NCI-H1930 (cell line): ENCODE data around the gene ANO2.
"Not testable (repeated sequence)": the region's sequence is repeated elsewhere in the genome, so short reads cannot be mapped to it uniquely, and the experiment has no call there.

ENCODE experiments used
- DNase-seq, 2 experiments: peaks; one replicate each; lab custom pipeline; 2025; lab: John Stamatoyannopoulos, UW

The ANO2 gene

DNA sequence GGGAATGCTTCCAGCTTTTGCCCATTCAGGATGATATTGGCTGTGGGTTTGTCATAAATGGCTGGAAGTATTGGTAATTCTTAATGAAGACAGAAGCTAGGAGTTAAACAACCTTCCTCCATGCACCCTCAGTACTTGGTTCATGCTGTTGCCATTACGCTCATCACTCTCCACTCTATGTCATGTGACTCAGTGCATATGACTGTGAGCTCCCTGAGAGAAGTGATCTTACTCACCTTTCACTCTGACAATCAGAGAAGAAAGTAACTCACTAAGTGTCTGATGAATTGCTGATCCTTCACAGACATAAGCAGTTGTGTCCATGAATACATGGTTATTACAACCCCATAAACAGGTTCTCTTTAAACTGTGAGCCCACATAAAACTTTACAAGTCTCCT, 275.4 kb downstream of the ANO2 start:
- not testable (repeated sequence) for DNase-seq

DNA sequence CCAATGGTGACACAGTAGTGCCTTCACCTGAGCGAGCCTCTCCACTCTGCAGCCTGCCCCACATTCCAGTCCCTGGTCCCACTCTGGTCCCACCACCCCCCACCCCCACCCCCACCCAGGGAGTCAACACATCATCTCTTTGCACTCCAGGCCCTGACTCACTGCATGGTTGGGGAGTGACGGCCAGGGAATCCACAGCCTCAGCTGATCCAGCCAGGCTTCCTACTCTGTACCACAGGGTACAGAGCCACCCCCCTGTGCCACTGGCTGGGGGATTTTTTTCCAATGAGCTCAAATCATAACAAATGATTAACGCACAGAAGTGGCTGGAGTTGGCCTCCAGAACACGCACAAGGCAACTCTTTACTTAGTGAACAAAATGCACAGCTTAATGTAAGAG, 279.4 kb downstream of the ANO2 start:
- no peak for DNase-seq

- DNase-seq = no peak
These were observed 283.2 kb downstream of the ANO2 start for GRCh38 chr12:5661811-5662210.

GRCh38 chr12:5660238-5660637, 284.8 kb downstream of the ANO2 start:
- DNase-seq = no peak

DNA sequence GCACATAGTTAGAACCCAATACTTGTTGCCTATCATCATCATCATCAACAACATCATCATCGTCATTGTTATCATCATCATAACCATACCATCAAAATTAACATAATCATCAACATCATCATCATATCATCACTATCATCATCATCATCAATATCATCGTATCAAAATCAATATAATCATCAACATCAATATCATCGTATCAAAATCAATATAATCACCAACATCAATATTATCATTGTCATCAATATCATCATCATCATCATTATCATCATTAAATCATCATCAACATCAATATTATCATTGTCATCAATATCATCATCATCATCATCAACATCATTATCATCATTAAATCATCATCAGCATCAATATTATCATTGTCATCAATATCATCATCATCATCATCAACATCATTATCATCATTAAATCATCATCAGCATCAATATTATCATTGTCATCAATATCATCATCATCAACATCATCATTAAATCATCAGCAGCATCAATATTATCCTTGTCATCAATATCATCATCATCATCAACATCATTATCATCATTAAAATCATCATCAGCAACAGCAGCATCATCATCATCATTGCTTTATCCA, 286.6 kb downstream of the ANO2 start:
- DNase-seq = not testable (repeated sequence)

DNA sequence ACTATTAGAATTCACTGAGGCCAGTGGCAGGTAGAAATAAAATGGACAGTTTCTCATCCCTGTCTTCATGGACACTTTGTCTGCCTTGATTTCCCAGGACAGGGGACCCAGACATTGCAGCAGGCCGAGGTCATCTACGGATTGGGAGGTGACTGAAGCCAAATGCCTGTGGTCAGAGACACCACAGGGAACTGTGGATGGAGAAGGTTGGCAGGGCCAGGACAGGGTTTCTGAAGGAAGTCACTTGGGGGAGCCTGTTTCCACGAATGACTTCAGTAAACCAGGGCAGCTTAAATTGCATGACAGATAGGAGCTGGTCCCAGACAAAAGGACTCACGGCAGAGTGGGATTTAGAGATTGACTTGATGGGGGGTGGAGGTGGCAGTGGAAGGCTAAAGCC, 288.2 kb downstream of the ANO2 start:
- no peak for DNase-seq

GRCh38 chr12:5655120-5655519, 289.9 kb downstream of the ANO2 start:
- no peak for DNase-seq

- no peak for DNase-seq
These were observed 291.0 kb downstream of the ANO2 start for GRCh38 chr12:5654019-5654418.

DNA sequence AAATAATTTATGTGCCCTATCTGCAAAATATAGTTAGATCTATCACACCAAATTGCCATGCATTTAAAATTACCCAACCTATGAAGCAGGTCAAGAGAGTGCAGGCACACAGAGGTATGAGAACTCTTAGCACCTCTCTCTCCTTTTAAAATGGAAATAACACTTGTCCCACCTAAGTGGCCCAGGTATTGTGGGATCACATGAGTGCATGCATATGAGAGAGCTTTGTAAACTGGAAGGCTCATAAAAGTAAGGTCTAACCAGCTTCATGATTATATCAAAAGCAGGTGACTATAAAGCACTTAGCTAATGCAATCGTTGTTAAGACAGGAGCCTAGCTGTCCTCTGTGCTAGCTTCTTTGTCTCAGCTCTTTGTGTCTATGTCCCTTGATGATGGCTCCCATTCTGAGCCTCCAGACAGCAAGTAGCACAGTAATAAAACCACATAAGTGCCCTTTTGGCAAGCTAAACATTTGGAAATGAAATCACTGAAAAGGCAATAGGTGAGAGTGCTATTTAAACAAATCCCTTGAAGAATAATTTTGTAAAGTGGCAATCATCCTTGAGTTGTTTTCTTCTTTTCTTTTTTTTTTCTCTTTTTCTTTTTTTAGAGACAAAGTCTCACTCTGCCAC, 294.1 kb downstream of the ANO2 start:
- peak in 1 of 2 experiments; percentile 37 for DNase-seq

DNA sequence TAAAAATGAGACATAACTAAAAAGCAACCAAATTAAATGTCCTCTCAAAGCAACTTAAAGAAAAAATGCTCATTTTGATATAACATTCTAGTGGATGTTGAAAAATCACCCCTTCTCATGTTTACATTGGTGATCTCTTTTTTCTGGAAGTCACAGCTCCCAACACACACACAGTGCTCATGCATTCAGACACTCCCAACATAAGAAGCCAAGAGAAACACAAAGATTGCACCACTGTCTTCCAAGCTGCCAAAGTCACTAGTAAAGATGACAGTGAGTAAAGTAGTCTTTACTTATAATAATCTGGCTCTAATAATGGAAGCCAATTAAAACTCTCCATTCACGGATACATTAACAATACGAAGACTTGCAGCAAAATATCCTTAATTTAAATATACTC, 294.8 kb downstream of the ANO2 start:
- no peak for DNase-seq

DNA sequence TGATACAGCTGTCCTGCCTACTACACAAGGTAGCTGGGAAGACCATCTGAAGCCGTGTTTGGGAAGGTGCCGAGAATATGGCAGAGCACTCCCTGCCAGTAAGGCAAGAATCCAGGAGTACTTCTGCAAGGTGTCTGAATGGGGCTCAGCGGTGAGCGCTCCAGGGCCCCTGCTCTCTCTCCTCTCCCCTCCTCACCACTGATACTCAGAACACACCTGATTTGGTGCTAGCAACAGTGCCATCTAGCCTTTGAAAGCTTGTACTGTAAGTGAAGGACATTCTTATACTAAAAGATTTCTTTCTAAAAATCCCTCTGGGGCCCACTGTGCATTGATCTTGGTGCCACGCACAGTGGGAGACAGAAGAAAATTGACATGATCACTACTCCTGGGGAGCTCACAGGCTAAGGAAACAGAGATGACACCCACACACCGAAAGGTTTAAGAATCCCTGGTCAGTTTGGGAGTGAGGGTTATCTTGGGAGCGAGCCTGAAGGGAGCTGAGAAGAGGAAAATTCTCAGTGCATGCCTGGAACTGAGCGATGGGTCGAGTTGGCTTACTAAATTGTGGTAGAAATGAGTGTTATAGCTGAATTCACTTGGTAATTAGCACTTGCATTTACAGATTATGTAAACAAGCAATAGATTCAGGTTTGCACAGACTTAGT, 296.2 kb downstream of the ANO2 start:
- DNase-seq = peak; percentile 29 to 50

- DNase-seq = no peak
These were observed 301.8 kb downstream of the ANO2 start for GRCh38 chr12:5643266-5643665.

- no peak for DNase-seq
These were observed 307.4 kb downstream of the ANO2 start for GRCh38 chr12:5637698-5638097.

GRCh38 chr12:5636907-5637306, 308.2 kb downstream of the ANO2 start:
- DNase-seq = no peak

GRCh38 chr12:5633106-5633505, 312.0 kb downstream of the ANO2 start:
- DNase-seq = no peak

DNA sequence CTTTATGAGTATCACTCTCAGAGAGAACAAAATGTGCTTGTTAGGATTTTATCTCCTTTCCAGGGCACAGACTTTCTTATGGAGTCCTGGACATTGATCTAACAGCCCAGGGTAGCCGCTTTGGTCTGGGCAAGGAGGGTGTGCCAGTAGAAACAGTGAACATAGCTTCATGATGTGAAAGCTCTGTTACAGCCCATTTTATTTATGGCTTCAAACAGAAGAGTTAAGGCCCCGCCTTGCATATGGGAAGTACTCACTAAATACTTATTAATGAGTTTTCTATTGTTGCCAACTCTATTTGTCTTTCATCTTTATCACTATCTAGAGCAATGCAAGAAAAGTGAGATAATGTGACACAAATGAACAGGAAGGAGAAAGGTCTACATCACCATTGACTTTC, 312.6 kb downstream of the ANO2 start:
- DNase-seq = no peak

- DNase-seq = no peak
These were observed 313.6 kb downstream of the ANO2 start for GRCh38 chr12:5631497-5631896.

GRCh38 chr12:5630726-5631125, 314.3 kb downstream of the ANO2 start:
- no peak for DNase-seq

DNA sequence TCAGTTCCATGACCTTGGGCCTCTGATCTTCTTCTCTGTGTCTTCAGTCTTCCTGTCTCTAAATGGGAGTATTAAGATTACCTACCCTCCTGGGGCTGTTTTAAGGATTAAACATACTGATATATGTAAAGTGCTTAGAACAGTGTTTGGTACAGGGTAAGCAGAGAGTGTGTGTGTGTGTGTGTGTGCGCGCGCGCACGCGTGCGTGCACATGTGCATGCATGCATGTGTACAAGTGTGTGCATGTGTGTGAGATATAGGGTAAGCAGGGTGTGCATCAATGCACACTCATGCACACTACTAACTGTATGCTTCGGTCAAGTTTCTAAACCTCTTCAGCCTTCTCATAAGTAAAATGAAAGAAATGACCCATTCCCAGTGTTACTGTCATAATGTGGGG, 316.6 kb downstream of the ANO2 start:
- no peak for DNase-seq

- no peak for DNase-seq
These were observed 317.9 kb downstream of the ANO2 start for GRCh38 chr12:5627053-5627630.

DNA sequence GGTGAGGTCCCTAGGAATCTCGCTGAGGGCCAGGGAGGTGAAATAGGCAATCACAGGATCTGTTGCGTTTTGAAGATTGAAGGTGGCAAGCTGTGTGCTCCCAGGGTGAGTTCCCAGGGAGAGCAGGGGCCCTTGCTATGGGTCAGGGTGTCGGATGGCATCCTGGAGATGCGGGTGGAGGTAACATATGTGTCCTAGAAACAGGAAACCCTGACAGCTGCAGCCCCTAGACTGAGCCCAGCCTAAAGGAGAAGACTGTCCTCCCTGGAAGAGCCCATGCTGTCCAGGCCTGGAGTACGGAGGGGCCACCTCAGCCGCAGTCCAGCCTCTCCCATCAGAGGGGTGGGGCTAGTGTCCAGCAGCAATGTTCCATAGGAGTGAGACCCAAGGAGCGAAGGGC, 318.9 kb downstream of the ANO2 start:
- DNase-seq = no peak

GRCh38 chr12:5624486-5625272, 320.4 kb downstream of the ANO2 start:
- DNase-seq = no peak
